Measurements from ENCODE around the gene METTL22.

DNA sequence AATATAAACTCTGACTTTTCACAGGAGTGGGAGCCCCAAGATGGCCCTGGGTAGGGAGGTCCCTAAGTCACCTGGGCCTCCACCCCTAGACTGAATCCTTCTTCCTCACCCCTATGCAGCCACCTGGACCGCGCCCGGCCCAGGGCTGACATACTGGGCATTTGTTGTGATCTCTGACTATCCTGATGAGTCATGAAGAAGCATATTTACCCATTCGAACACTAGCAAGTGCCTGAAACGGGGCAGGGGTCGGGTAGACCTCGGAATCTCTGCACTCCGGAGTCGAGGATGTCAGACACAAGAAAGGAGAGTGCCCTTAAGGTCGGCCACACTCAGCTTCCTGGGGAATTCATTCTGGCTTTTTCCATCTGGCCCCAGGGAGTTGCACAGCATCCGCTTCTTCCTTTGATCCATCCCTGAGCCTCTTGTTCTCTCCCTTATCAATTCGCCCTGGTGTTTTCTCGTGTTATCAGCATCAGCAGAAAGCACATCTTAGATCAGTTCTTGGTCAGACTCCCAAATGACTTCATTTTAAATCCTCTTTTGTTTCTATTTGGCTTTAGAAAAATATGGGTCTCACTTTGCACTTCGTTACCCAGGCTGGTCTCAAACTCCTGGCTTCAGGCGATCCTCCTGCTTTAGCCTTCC is 10.4 kb downstream of the METTL22 start:
- TF ChIP-seq, protein P1, sequence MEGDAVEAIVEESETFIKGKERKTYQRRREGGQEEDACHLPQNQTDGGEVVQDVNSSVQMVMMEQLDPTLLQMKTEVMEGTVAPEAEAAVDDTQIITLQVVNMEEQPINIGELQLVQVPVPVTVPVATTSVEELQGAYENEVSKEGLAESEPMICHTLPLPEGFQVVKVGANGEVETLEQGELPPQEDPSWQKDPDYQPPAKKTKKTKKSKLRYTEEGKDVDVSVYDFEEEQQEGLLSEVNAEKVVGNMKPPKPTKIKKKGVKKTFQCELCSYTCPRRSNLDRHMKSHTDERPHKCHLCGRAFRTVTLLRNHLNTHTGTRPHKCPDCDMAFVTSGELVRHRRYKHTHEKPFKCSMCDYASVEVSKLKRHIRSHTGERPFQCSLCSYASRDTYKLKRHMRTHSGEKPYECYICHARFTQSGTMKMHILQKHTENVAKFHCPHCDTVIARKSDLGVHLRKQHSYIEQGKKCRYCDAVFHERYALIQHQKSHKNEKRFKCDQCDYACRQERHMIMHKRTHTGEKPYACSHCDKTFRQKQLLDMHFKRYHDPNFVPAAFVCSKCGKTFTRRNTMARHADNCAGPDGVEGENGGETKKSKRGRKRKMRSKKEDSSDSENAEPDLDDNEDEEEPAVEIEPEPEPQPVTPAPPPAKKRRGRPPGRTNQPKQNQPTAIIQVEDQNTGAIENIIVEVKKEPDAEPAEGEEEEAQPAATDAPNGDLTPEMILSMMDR (IDR thresholded peaks at IDR 0.05), result no peak
- no peak for TF ChIP-seq POLR2A (IDR thresholded peaks at IDR 0.05)
